GM23338 (cell line): ENCODE data around the gene KRT83. TPM values are rescaled to one million over a fixed set of nuclear protein-coding genes. Genes with fewer than 3 reads are reported as not detected.

Experiments used
- ATAC-seq: fragments of 200-7000 bp; cut with Tn5 transposase; 3 replicates; pipeline ENCODE4 v1.9.1; 2020
- DNase-seq: peaks from one replicate; pipeline ENCODE4 v3.0.0-alpha.2; 2015; ENCODE audit warnings: low spot score
- H2AFZ ChIP-seq: fragments of 200-600 bp; sonication (generic); 2 replicates; pipeline ENCODE4 v1.8.0; 2016; ENCODE audit warnings: antibody characterized with exemption, mild to moderate bottlenecking, moderate library complexity
- H3F3A ChIP-seq: fragments of 200-600 bp; sonication (generic); replicated peaks from 2 replicates; pipeline ENCODE4 v1.8.0; 2017; ENCODE audit warnings: antibody characterized with exemption, mixed run types, low read depth
- H3K27ac ChIP-seq: fragments of 200-600 bp; sonication (generic); 2 replicates; pipeline ENCODE4 v1.6.1; 2016; ENCODE audit warnings: low read depth
- H3K27me3 ChIP-seq: fragments of 200-600 bp; sonication (generic); 2 replicates; pipeline ENCODE4 v1.8.0; 2016; ENCODE audit warnings: mild to moderate bottlenecking, mixed run types, moderate library complexity; ENCODE audit not compliant: insufficient read depth
- H3K36me3 ChIP-seq: fragments of 200-600 bp; sonication (generic); 2 replicates; pipeline ENCODE4 v1.8.0; 2016; ENCODE audit warnings: mild to moderate bottlenecking; ENCODE audit not compliant: insufficient read depth
- H3K4me1 ChIP-seq: fragments of 200-600 bp; sonication (generic); 2 replicates; pipeline ENCODE4 v1.8.0; 2016; ENCODE audit warnings: mild to moderate bottlenecking, moderate library complexity; ENCODE audit not compliant: insufficient read depth
- H3K4me2 ChIP-seq: fragments of 200-600 bp; sonication (generic); 2 replicates; pipeline ENCODE4 v1.7.1; 2017; ENCODE audit warnings: mixed run types
- H3K4me3 ChIP-seq: fragments of 200-600 bp; sonication (generic); 2 replicates; pipeline ENCODE4 v1.6.1; 2016; ENCODE audit warnings: mixed run types
- H3K79me2 ChIP-seq: fragments of 200-600 bp; sonication (generic); replicated peaks from 2 replicates; pipeline ENCODE4 v1.8.0; 2017; ENCODE audit warnings: mild to moderate bottlenecking; ENCODE audit not compliant: insufficient read depth
- H3K9me2 ChIP-seq: fragments of 200-600 bp; sonication (generic); 2 replicates; pipeline ENCODE4 v1.8.0; 2017; ENCODE audit not compliant: insufficient read depth
- H4K20me1 ChIP-seq: fragments of 200-600 bp; sonication (generic); replicated peaks from 2 replicates; pipeline ENCODE4 v1.8.0; 2017; ENCODE audit warnings: mild to moderate bottlenecking; ENCODE audit not compliant: insufficient read depth
- H3K27ac Mint-ChIP-seq: 2 replicates; pipeline ENCODE4 v1.8.0; 2020; ENCODE audit warnings: inconsistent platforms, mild to moderate bottlenecking, moderate library complexity, mixed read lengths
- H3K27me3 Mint-ChIP-seq: 3 replicates; pipeline ENCODE4 v1.8.0; 2022; ENCODE audit warnings: low read depth, mild to moderate bottlenecking, moderate library complexity, mixed read lengths, inconsistent platforms; ENCODE audit not compliant: insufficient read depth, poor library complexity
- H3K36me3 Mint-ChIP-seq: 3 replicates; pipeline ENCODE4 v1.8.0; 2021; ENCODE audit warnings: low read depth, mild to moderate bottlenecking, inconsistent platforms, moderate library complexity, mixed read lengths
- H3K4me1 Mint-ChIP-seq: 3 replicates; pipeline ENCODE4 v1.8.0; 2020; ENCODE audit warnings: mild to moderate bottlenecking, inconsistent platforms, mixed read lengths
- H3K4me3 Mint-ChIP-seq: 3 replicates; pipeline ENCODE4 v1.8.0; 2021; ENCODE audit warnings: moderate library complexity, mild to moderate bottlenecking, inconsistent platforms, mixed read lengths
- H3K9me3 Mint-ChIP-seq: 3 replicates; pipeline ENCODE4 v1.8.0; 2020; ENCODE audit warnings: moderate library complexity, mild to moderate bottlenecking, inconsistent platforms, mixed read lengths
- CREB1 ChIP-seq: fragments of 250-450 bp; sonication (Bioruptor Pico); IDR thresholded peaks from 2 replicates; pipeline ENCODE4 v1.5.0; 2020; ENCODE audit warnings: low read depth, mild to moderate bottlenecking, moderate library complexity
- CTCF ChIP-seq, 2 experiments: fragments of 200-600 bp in 1 of 2; sonication (generic) in 1 of 2; conservative IDR thresholded peaks; 2 replicates each; pipeline versions ENCODE4 v1.5.1 to v1.6.1; 2016 to 2017; ENCODE audit warnings: antibody characterized with exemption in 2 of 2, low read depth in 2 of 2, mild to moderate bottlenecking in 2 of 2, moderate library complexity in 1 of 2
- ETS1 ChIP-seq: IDR thresholded peaks from 2 replicates; pipeline ENCODE4 v1.6.1; 2016; ENCODE audit warnings: antibody characterized with exemption
- EZH2 ChIP-seq: fragments of 200-600 bp; sonication (generic); IDR thresholded peaks from one replicate; pipeline ENCODE4 v1.8.0; 2017; ENCODE audit warnings: antibody characterized with exemption, mild to moderate bottlenecking, low read depth; ENCODE audit not compliant: unreplicated experiment
- EZH2phosphoT487 ChIP-seq: fragments of 200-600 bp; sonication (generic); IDR thresholded peaks from one replicate; pipeline ENCODE4 v1.8.1; 2018; ENCODE audit warnings: antibody characterized with exemption; ENCODE audit not compliant: unreplicated experiment
- JUNB ChIP-seq: IDR thresholded peaks from one replicate; pipeline ENCODE4 v1.6.1; 2016; ENCODE audit warnings: antibody characterized with exemption; ENCODE audit not compliant: unreplicated experiment
- NANOG ChIP-seq: IDR thresholded peaks from 2 replicates; pipeline ENCODE4 v1.6.1; 2016; ENCODE audit warnings: antibody characterized with exemption, borderline replicate concordance
- POLR2AphosphoS5 ChIP-seq: IDR thresholded peaks from 2 replicates; pipeline ENCODE4 v1.6.1; 2016; ENCODE audit warnings: antibody characterized with exemption, low read depth
- REST ChIP-seq: IDR thresholded peaks from one replicate; pipeline ENCODE4 v1.6.1; 2018; ENCODE audit warnings: antibody characterized with exemption; ENCODE audit not compliant: unreplicated experiment
- STAT1 ChIP-seq: IDR thresholded peaks from one replicate; pipeline ENCODE4 v1.6.1; 2016; ENCODE audit warnings: antibody characterized with exemption; ENCODE audit not compliant: unreplicated experiment
- ZNF114 ChIP-seq: fragments of 250-450 bp; sonication (Bioruptor Pico); IDR thresholded peaks from 2 replicates; pipeline ENCODE4 v1.5.0; 2020; ENCODE audit warnings: mild to moderate bottlenecking, moderate library complexity
- ZNF331 ChIP-seq: fragments of 250-450 bp; sonication (Bioruptor Pico); IDR thresholded peaks from 2 replicates; pipeline ENCODE4 v1.5.0; 2020; ENCODE audit warnings: low read depth, mild to moderate bottlenecking, moderate library complexity
- ZNF462 ChIP-seq: fragments of 250-450 bp; sonication (Bioruptor Pico); IDR thresholded peaks from 2 replicates; pipeline ENCODE4 v1.5.0; 2020; ENCODE audit warnings: mild to moderate bottlenecking, moderate library complexity
- polyA plus RNA-seq: library from polyadenylated mRNA; unstranded; fragments of >200 nt; fragmentation: Nextera tagmentation; extraction: Ambion mirVana; gene quantifications from 2 replicates; pipeline ENCODE4 v1.2.1, GENCODE V29; 2016
- total RNA-seq: library from RNA; depleted of rRNA; stranded (reverse); fragments of >200 nt; shearing (Covaris generic); gene quantifications from 2 replicates; pipeline ENCODE4 v1.2.3, GENCODE V29; 2014

KRT83 gene
- total and polyA plus RNA-seq, 2 experiments from 2014 or later = not detected

GRCh38 chr12:52277486-52278245, 43.5 kb downstream of the KRT83 start:
- no peaks in the 10 kb centered on the region for H3K4me1 Mint-ChIP-seq
- H3K9me3 Mint-ChIP-seq = no peaks in the 10 kb centered on the region
- ATAC-seq = no peak
- H3K36me3 Mint-ChIP-seq = no peaks in the 10 kb centered on the region
- peaks cover 11% of the 10 kb centered on the region for H3K27me3 Mint-ChIP-seq
- no peak for DNase-seq
- Histone ChIP-seq H3K4me1 (no peaks in the 10 kb centered on the region; the same call in 1 of the 2 replicates), H4K20me1 (no peaks in the 10 kb centered on the region), H3K79me2 (no peaks in the 10 kb centered on the region), H3K9me2 (0 out of 2 replicates have a peak, but pooled peaks cover 3% of the 10 kb centered on the region), H3F3A (no peaks in the 10 kb centered on the region), H3K4me2 (no peak overlapping the region), H3K4me3 (no peak overlapping the region), H3K27ac (no peak overlapping the region), H2AFZ (no peak overlapping the region), H3K27me3 (peaks cover 11% of the 10 kb centered on the region), H3K36me3 (no peaks in the 10 kb centered on the region)
- H3K27ac Mint-ChIP-seq = no peak overlapping the region
- TF ChIP-seq JUNB (no peak), CTCF (conservative IDR thresholded peaks at IDR 0.05; ENCODE audit: low read depth in 2 of 2) (no peak), NANOG (no peak), ZNF331 (CRISPR knock-in tag) (no peak), EZH2 (no peak), REST (no peak), CREB1 (CRISPR knock-in tag) (no peak), ETS1 (no peak), ZNF462 (CRISPR knock-in tag) (no peak), ZNF114 (CRISPR knock-in tag) (no peak), EZH2phosphoT487 (no peak), STAT1 (no peak), POLR2AphosphoS5 (no peak)
- H3K4me3 Mint-ChIP-seq = no peak overlapping the region
